Heart right ventricle (tissue), 16 donors: ENCODE data around the gene WWTR1. TPM values are rescaled to one million over a fixed set of nuclear protein-coding genes. Genes with fewer than 3 reads are reported as not detected.

Source experiments
- ATAC-seq, 8 donors: fragments of 200-7000 bp; cut with Tn5 transposase; one replicate each; pipeline ENCODE4 v1.9.1; 2020; ENCODE audit warnings: mild to moderate bottlenecking in 8 of 8, moderate library complexity in 8 of 8, moderate number of reproducible peaks in 1 of 8
- DNase-seq, 2 donors: peaks; one replicate each; pipeline ENCODE4 v3.0.0-alpha.2; 2020
- H3K27ac ChIP-seq, 10 donors: fragments of 200-600 bp; sonication (generic) in 2 of 10; one replicate each; pipeline versions ENCODE4 v1.5.0 to v1.8.0; 2020 to 2022; ENCODE audit warnings: mild to moderate bottlenecking in 3 of 10
- H3K27me3 ChIP-seq, 7 donors: fragments of 200-600 bp; one replicate each; pipeline ENCODE4 v1.8.0; 2021 to 2022; ENCODE audit warnings: mild to moderate bottlenecking in 2 of 7
- H3K36me3 ChIP-seq, 9 donors: fragments of 200-600 bp; sonication (generic) in 1 of 9; one replicate each; pipeline versions ENCODE4 v1.5.0 to v1.8.0; 2020 to 2022; ENCODE audit warnings: mild to moderate bottlenecking in 2 of 9
- H3K4me1 ChIP-seq, 9 donors: fragments of 200-600 bp; sonication (generic) in 1 of 9; one replicate each; pipeline versions ENCODE4 v1.5.0 to v1.8.0; 2020 to 2022; ENCODE audit warnings: mild to moderate bottlenecking in 4 of 9
- H3K4me3 ChIP-seq, 10 donors: fragments of 200-600 bp; sonication (generic) in 2 of 10; one replicate each; pipeline versions ENCODE4 v1.5.0 to v1.8.0; 2020 to 2022; ENCODE audit warnings: mild to moderate bottlenecking in 7 of 10, moderate library complexity in 2 of 10
- H3K9me3 ChIP-seq, 11 donors: fragments of 200-600 bp in 10 of 11; sonication (generic) in 2 of 11; one replicate each; pipeline versions ENCODE4 v1.5.0 to v1.8.0; 2013 to 2022; ENCODE audit warnings: mild to moderate bottlenecking in 2 of 11, control low read depth in 1 of 11, moderate library complexity in 1 of 11
- CTCF ChIP-seq, 9 donors: fragments of 200-600 bp; sonication (generic) in 2 of 9; IDR thresholded peaks; one replicate each; pipeline versions ENCODE4 v1.5.0 to v1.8.0; 2021 to 2022; ENCODE audit warnings: antibody characterized with exemption in 9 of 9, mild to moderate bottlenecking in 5 of 9, moderate library complexity in 1 of 9
- WGBS, 2 donors: extraction: QIAGEN DNeasy Blood & Tissue Kit; methylation state at CpG; one replicate each; pipeline ENCODE4 v1.1.7; 2013; ENCODE audit warnings: inconsistent platforms in 1 of 2; 5-methylcytosine and 5-hydroxymethylcytosine counted together
- intact Hi-C, 10 donors: fragments of 100-400 bp; cut with DNase I; formaldehyde crosslinking; loops; one replicate each; pipeline versions ENCODE4 v1.11.1 to v1.14.2; 2022
- polyA plus RNA-seq, 2 donors: library from polyadenylated mRNA; stranded (reverse); fragments of 200-250 nt; gene quantifications; one replicate each; pipeline ENCODE4 v1.2.3, GENCODE V29; 2013
- total RNA-seq, 10 donors: library from RNA; stranded (reverse); fragmentation: NEBNext Ultra II Directional in 3 of 10; extraction: Animal tissue kit (Norgen Biotek cat#: 25700) in 3 of 10; gene quantifications; one replicate each; pipeline versions ENCODE4 v1.2.1 to v1.2.4, GENCODE V29; 2021 to 2023
- donor health status: Arrhythmogenic right ventricular cardiomyopathy.
- donor health status: ischemic (EF 13 %, LVEDD 7.1; RV severe dilation, severe dysfunction).
- donor health status: healthy with polysubstance abuse.
- donor health status: DM: no; HTN: yes; CAD: no.
- donor health status: DM: no; HTN: no; CAD: no.
- donor health status: ischemic (EF 25% LVEDD 6.9; RV normal size, moderate dysfunction).
- donor health status: ischemic (EF 25% LVEDD 5.7; RV mildly dilated, moderate dysfunction).
- donor health status: healthy.
- donor health status: DM: yes; HTN: yes; CAD: no.
- donor health status: Ischemic cardiomyopathy.
- donor health status: ischemic (EF 35%, LVEDD 5.7; RV mildly dilated, moderate dysfunction).
- donor health status: nonischemic (EF 11% LVEDD 7.7; RV severe dilation, severe dysfunction).
- donor health status: DM: yes; HTN: yes; CAD: no.
- donor health status: PGD.
- donor health status: ischemic (EF 29% LVEDD 5.4; RV normal size, mild dysfunction).
- donor health status: nonischemic (EF 23%, LVEDD 6.1; RV moderate dilation, normal function).

The WWTR1 gene
- total and polyA plus RNA-seq, 12 donors = 19.5 to 78.6 (median 40.3) TPM

DNA sequence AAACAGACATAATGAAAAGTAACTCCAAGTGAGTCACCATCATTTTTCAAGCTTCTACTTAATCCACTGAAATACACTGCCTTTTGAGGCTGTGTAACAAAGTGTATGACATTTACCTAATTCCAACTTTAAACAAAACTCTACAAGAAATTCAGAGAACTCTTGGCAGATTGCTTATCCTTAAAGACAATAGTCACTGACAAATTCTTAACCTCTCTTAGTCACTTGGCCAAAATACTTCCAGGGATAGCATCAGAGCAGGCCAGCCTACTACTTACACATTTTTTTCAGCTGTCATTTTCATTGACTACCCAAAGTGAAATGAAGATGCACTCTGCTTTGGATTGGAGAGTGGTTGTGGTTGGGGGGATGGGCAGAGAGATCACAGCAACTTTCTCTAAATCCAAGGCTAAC is 3.6 kb downstream of the WWTR1 start:
- H3K27me3 ChIP-seq = peaks cover 0 to 45% (median 0%) of the 10 kb centered on the region in 7 donors
- TF ChIP-seq CTCF (IDR thresholded peaks at IDR 0.05) = no peak
- DNase-seq = no peak
- peak overlapping the region in 6 of 10 donors; percentile 2 to 99 (median 60) for H3K27ac ChIP-seq
- peak overlapping the region in 9 of 10 donors; percentile 2 to 96 (median 89) for H3K4me3 ChIP-seq
- no peaks in the 10 kb centered on the region for H3K9me3 ChIP-seq
- no peak for ATAC-seq
- peaks cover 0 to 52% (median 11%) of the 10 kb centered on the region in 9 donors for H3K36me3 ChIP-seq
- intact Hi-C loops = loop anchor here in 5 of 10 donors (5.0 to 10.0 kb wide), 5 partner anchors 69 to 129 kb away; no protein-coding TSS in a partner anchor
- H3K4me1 ChIP-seq = peaks cover 5 to 74% (median 59%) of the 10 kb centered on the region in 9 donors

GRCh38 chr3:149653564-149653963 is 4.3 kb downstream of the WWTR1 start:
- no peak for ATAC-seq
- DNase-seq = no peak
- Histone ChIP-seq H3K4me1 (peaks cover 8 to 74% (median 62%) of the 10 kb centered on the region in 9 donors), H3K9me3 (no peaks in the 10 kb centered on the region), H3K27ac (peak overlapping the region in 5 of 10 donors; percentile 9 to 99 (median 98)), H3K36me3 (peaks cover 0 to 57% (median 11%) of the 10 kb centered on the region in 9 donors), H3K4me3 (peak overlapping the region in 7 of 10 donors; percentile 67 to 96 (median 90)), H3K27me3 (peaks cover 0 to 42% (median 0%) of the 10 kb centered on the region in 7 donors)
- 72 to 77% methylated on average over 2 of the region's 2 CpGs for WGBS, 2 donors
- intact Hi-C loops = loop anchor here in 5 of 10 donors (5.0 to 10.0 kb wide), 5 partner anchors 69 to 129 kb away; no protein-coding TSS in a partner anchor
- no peak for TF ChIP-seq CTCF (IDR thresholded peaks at IDR 0.05)

- H3K27ac ChIP-seq = peak overlapping the region in 3 of 10 donors; percentile 98 to 99 (median 99)
- peak overlapping the region in 3 of 10 donors; percentile 74 to 96 (median 91) for H3K4me3 ChIP-seq
- H3K4me1 ChIP-seq = peaks cover 12 to 76% (median 63%) of the 10 kb centered on the region in 9 donors
- DNase-seq (no peak), ATAC-seq (no peak)
- H3K36me3 ChIP-seq = peaks cover 0 to 61% (median 11%) of the 10 kb centered on the region in 9 donors
- peaks cover 0 to 40% (median 0%) of the 10 kb centered on the region in 7 donors for H3K27me3 ChIP-seq
- intact Hi-C loops = loop anchor here in 5 of 10 donors (5.0 to 10.0 kb wide), 5 partner anchors 68 to 128 kb away; no protein-coding TSS in a partner anchor
- H3K9me3 ChIP-seq = no peaks in the 10 kb centered on the region
- TF ChIP-seq CTCF (IDR thresholded peaks at IDR 0.05) = no peak
- 98 to 100% methylated on average over 1 of the region's 1 CpG for WGBS, 2 donors
Observed at GRCh38 chr3:149653136-149653535, 4.7 kb downstream of the WWTR1 start.

DNA sequence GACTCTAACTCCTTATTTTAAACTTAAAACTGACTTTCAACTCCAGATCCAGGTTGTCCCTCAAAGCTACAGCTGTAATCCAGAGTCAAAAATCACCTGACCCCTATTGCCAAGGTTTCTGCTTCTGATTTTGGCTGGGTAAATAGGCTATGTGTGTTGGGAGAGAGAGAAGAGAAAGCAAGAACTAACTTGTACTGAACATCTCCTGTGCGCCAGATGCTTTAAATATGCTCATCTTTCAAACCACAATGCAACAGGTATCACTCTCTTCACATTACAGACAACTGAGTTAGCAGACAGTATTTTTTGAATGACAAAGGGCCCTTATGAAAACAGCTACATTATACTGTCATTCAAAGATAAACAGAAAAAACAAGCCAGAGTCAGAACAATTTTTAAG is 7.0 kb downstream of the WWTR1 start:
- no peak for TF ChIP-seq CTCF (IDR thresholded peaks at IDR 0.05)
- WGBS, 2 donors = 96 to 97% methylated on average over 1 of the region's 1 CpG
- H3K4me3 ChIP-seq = no peak overlapping the region
- no peaks in the 10 kb centered on the region for H3K9me3 ChIP-seq
- DNase-seq = no peak
- peaks cover 0 to 83% (median 22%) of the 10 kb centered on the region in 9 donors for H3K36me3 ChIP-seq
- ATAC-seq = no peak
- peaks cover 0 to 18% (median 0%) of the 10 kb centered on the region in 7 donors for H3K27me3 ChIP-seq
- intact Hi-C loops = loop anchor here in 5 of 10 donors (5.0 to 10.0 kb wide), 5 partner anchors 66 to 126 kb away; no protein-coding TSS in a partner anchor
- peaks cover 13 to 91% (median 67%) of the 10 kb centered on the region in 9 donors for H3K4me1 ChIP-seq
- H3K27ac ChIP-seq = no peak overlapping the region
